NCI-H2107 (cell line): ENCODE measurements around the gene PLIN1.

Source experiments
- DNase-seq: peaks from one replicate; lab custom pipeline; 2025; lab: John Stamatoyannopoulos, UW

The PLIN1 gene

DNA sequence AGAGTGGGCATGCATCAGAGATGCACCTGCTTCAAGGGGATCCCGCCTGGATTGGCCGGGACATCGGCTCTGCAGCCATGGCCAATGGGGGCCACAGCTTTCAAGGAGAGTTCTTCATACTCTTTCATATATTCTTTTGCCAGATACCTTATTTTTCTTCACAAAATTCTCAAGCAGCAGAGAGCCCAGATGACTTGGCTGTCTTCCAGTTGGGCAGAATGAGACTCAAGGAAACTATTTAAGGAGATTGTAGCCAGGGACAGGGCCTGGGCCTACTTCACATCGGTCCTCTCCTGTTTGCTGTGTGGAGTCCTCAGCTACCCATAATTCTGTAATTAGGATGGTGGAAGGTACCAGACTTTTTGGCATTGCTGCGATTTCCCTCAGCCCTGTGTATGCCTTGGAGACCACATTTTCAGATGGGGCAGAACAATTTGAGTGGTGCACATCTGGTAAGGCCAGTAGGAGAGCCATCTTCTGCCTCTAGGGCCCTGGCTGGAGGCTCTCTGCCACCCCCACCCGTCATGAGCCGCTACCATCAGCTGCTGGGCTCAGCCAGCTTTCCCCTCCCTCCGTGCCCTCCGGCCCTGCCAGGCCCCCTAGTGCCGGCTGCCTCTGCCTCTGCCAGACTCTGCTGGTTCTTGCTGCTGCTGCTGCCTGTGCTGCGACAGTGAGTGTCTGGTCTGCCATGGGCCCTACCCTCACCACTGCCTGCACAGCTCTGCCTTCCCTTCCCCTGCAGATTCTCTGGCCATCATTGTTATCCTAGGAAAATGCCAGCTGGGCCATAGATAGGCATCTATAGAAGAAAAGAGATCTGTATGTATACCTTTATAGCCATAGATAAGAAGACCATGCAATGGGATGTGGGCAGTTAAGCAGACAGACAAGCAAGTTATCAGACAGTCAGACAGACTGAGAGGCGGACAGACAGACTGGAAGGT is 6.7 kb downstream of the PLIN1 start:
- DNase-seq: no peak

DNA sequence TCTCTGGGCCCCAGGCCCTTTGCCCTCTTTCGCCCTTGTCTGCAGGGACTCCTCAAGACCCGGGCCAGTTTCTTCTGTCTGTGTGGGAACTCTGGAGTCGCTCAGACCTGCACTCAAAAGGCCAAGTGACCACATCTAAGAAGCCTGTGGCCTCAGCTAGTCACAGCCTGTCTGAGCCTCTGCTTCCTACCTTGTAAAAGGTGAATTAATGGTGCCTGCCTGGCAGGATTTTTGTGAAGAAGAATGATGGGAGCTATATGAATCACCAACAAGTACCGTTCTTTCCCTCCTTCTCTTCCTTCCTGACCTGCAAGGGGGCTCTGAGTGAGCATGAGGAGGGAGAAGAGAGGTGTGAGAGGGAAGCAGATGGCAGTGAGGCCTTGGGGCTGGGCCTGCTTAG is 7.5 kb downstream of the PLIN1 start:
- no peak for DNase-seq

DNA sequence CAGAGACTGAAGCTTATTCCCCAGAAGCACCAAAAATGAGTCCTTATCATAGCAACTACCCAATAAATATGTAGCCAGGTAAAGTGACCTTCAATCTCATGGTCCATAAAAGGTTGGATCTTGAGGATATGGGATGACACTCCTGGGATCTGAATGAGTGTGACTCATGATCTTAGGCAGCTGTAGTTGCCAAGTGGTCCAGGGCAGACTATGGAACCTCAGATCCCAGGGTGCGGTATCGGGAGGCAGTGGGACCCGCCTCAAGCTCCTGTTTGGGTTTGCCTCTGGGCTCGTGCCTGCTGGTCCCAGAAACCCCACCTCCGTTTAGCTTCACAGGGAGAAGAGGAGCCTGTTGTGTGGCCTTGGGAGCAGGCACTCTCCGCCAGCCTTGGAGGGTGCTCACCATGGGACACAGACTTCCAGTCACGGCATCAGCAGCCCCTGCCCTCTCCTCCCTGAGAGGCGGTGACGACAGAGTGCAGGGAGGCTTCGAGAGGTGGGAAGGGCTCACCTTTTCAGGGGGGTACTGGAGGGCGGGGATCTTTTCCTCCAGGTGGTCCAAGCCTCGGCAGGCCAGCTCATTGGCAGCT is 8.1 kb downstream of the PLIN1 start:
- no peak for DNase-seq

DNA sequence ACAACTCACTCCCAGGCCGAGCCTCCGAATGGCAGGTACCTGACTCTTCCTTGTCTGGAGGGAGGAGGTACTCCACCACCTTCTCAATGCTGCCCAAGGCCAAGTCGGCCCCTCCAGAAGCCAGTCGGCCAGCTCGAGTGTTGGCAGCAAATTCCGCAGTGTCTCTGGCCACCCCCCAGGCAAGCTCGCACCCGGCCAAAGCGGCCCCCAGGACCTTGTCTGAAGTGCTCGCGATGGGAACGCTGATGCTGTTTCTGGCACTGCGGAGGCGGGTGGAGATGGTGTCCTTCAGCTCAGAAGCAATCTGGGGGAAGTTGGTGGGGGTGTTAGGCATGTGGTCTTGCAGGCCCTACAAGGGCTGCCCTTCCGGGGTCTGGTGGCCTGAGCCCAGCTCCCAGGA is 9.2 kb downstream of the PLIN1 start:
- no peak for DNase-seq

DNA sequence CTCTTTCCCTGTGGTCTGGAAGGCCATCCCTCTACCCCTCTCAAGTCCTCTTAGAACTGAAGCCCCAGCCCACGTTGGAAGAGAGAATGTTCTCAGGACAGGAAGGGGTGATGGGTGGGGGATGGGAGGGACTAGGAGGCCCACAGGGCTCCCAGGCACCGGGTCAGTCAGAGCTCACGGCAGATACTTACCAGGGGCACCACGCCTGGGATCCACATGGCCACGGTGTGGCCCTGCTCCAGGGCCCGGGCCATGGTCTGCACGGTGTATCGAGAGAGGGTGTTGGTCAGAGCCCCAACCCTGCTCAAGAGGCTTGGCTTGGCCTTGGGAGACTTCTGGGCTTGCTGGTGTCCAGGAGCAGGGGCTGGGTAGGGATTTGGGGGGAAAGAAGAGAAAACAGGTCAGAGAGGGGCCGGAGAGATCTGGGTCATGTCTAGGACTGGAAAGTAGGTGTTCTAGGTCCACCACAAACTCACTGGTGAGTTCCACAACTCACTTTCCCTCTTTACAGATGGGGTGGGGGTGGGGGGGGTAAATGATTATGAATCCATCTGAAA is 9.8 kb downstream of the PLIN1 start:
- DNase-seq: no peak

DNA sequence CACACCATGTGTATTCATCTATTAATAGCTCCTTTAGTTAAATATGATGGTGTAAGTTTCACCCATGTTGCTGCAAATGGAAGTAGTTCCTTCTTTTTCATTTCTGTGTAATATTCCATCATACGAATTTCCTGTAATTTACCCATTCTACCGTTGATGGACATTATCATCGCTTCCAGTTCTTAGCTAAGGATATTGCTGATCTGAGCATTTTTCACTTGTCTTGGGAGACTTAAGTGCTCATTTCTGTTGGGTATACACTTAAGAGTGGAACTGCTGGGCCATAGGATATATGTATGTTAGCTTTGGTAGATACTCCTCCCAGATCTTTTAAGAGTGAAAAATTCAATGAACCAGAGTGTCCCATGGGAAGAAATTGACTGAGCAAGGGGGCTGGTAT is 11.0 kb downstream of the PLIN1 start:
- DNase-seq: no peak

DNA sequence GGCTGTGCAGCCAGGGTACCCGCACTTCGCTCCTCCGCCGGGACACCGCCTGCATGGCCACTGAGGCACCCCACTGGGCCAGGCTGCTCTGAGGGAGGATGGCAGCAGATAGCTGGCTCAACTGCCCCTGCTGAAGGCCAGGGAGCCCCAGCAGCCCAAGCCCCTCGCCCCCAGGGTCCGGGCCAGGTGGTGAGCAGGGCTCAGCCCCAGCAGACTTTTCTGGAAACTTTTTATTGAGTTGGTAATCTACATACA is 11.5 kb downstream of the PLIN1 start:
- no peak for DNase-seq

DNA sequence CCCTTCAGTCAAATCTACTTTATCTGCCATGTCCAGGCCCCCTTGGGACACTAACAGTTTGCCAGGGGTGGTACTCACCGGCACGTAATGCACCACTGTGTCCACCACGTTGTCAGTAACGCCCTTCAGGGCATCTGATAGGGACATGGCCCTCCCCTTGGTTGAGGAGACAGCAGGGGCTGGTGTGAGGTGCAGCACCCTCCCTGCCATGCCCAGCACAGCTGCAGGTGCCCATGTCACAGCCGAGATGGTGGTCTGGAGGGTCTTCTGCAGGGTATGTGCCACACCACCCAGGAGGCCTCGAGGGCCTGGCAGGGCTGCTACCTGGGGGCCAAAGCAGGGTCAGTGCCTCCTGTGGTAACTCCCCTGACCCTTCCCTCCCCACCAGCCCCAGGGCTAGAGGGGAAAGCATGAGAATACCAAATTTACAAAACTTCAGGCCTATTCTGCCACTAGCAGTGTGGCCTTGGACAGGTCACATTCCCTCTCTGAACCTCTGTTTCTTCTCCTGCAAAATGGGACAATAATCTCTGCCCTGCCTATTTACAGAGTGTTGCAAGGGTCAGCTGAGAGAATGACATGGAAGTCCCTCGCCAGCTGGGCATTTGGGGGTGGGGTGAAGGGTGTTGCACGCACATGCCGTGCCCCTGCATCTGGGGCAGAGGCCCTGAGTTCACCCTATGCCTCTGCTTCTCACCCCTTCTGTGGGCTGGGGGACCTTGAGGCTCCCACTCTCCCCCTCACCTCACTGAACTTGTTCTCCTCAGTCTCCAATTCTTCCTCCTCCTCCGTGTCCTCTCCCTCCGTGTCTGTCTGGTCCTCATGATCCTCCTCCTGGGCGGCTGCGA is 12.1 kb downstream of the PLIN1 start:
- DNase-seq: no peak

DNA sequence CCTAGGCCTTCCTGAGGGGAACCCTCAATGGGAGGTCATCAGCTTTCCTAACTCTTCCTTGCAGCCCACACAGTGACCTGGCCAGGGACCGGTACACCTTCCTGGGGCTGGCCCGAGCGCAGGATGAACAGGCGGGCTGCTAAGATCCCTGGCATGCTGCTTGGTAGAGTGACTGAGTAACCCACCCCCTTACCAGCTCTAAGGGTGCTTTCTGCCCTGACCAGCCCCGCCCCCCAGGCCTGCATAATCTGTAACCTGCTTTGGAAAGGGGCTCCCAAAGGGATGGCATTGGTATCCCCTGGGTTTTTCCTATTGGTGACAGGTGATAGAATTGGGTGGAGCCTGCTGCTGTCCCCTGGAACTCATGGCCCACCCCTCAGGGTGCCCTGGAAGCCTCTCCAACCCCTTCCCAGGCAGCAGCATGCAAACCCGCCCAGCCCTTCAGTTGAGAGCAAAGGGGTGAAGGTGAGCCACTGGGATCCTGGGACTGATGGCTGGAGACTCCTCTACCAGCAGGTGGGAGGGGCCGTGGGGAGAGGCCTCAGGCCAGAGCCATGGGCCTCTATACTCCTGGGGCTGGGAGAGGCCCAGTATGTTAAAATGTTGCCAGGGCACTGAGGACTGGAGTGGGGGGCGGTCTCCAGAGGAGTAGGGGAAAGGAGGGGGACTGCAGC is 12.8 kb downstream of the PLIN1 start:
- DNase-seq: no peak

DNA sequence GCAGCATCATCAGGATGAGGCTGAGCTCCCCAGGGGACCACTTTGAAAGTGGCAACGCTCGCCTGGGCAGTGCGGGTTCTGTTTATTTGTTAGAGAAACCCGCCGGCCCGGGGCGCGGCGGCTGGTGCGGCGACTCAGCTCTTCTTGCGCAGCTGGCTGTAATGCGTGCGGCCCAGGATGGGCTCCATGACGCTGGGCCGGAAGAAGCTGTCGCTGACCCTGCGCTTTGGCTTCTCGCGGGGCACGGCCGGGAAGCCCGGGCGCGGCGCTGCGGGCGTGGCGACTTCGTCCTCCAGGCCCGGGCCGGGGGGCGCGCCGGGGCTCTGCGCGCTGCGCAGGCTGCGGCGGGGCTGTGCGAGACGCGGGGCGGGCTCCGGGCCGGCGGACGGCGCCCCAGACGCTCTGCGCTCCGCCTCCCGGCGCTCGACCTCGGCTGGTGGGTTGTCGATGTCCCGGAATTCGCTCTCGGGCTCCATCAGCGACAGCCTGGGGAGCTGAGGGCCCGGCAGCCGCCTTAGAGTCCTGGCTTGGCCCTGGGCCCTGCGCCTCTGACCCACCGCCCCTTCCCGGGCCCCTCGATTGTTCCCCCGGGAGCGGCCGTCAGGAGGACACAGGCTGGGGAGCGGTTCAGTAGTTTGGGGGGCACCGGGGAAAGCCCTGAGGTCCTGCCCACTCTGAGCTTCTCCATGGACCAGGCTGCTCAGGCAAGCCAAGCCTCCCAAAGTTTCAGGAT is 13.6 kb downstream of the PLIN1 start:
- no peak for DNase-seq

DNA sequence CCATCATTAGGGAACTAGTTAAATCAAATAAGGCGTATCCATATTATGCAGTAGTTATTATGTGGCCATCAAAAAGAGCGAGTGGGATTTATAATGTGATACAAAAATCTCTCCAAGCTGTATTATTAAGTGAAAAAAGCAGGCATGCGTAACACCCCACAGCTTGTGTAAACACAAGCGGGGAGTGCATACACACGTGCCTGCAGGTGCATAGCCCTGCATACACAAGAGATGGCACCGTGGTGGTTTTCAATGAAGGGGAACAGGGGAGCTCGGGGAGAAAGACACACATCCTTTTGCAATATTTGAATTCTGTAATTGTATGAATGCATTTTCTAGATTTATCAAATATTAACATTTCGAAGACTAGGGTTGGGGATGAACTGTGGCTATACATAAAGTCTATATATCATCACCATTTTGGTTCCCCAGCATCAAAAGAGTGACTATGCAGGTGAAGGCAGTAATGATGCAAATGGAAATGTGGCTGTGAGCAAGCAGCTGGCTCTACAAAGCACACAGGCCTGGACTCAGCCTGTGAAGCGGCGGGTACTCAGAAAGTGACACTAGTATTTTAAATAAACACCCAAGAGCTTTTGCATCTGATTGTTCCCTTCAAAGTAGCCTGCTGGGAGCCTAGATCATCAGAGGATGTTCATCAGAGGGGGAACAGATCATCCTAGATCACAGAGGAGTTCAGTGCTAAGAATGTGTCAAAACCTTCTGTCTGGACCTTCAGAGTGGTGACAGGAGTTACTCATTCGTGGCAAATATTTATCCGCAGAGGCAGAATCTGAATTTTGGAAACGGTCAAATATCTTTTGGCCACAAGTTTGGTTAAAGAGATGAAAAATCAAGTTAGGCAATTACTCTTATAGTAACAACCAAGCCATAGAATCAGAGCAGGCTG is 14.5 kb downstream of the PLIN1 start:
- no peak for DNase-seq

DNA sequence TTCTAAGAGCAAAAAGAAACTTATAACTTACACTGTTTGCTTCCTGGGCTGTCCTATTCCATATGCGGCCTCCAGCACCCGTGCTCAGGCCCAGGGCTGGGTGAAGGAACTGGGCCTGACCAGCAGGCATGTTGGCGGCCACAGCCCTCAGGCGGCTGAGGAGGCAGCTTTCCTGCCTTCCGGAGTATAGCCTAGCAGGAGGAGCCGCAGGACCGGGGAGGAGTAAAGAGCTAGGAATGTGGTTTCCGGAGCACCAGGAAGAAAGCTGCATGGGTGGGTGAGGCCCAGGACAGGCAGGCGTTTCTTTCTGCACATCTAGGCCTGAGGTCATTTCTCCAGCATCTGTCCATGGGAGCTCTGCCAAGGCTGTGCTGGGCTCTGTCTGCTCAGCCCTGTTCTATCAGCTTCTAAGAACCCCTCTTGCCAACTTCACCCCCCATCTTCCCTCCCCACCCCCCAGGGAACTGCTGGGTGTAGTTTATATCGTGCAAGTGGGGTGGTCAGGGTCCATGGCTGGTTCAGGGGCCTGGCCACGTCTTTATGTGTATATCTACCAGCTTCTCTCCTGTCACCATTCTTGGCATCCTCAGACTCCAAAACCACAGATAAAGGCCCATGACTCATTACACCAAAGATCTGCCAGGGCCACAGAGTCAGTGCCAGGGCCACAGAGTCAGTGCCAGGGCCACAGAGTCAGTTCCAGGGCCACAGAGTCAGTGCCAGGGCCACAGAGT is 16.1 kb downstream of the PLIN1 start:
- no peak for DNase-seq

DNA sequence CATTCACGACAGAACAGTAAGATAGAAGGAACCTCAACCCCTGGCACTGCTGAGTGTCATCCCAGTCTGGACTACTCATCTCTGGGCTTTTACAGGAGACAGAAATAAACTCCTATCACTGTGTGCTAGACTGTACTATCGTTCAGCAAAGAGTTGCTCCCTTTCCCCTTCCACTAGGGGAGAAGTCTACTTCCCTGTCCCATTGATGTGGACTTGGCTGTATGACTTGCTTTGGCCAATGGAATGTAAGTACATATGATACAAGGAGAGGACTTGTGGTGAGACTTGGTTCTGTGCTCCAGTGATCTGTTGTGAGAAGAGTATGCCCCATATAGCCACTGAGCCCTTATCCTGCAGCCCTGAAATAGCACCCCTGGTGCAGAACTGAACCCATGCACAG is 18.6 kb downstream of the PLIN1 start:
- DNase-seq: no peak

DNA sequence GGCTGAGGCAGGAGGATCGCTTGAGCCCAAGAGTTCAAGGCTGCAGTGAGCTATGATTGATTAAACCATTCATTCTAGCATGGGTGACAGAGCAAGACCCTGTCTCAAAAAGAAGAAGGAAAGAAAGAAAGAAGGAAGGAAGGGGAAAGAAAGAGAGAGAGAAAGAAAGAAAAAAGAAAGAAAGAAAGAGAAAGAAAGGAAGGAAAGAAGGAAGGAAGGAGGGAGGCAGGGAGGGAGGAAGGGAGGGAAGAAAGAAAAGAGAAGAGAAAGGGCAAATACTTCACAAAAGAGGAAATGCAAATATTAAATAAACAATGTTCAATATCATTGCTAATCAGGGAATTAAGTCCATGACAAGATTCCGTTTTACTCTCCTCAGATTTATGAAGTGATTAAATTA is 19.9 kb downstream of the PLIN1 start:
- no peak for DNase-seq

DNA sequence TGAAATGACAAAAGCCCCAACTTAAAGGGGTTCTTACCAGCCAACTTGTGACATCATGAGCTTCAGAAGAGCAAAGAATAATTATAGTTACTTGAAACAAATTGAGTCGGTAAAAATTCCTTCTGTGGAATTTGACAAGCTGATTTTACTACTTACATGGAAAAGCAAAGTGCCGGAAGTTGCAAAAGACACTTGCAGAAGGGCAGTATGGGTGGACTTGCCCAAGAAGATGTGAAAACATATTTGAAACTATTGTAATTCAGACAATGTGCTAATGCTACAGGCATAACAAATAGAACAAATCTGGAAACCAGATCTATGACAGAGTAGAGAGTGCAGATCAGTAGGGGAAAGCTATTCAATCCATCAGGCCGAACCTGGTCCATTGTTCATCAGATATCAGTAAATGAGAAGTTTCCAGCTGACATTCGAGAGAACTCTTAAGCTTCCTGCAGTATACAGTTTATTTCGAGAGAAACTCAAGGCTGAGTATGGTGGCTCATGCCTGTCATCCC is 21.4 kb downstream of the PLIN1 start:
- no peak for DNase-seq

DNA sequence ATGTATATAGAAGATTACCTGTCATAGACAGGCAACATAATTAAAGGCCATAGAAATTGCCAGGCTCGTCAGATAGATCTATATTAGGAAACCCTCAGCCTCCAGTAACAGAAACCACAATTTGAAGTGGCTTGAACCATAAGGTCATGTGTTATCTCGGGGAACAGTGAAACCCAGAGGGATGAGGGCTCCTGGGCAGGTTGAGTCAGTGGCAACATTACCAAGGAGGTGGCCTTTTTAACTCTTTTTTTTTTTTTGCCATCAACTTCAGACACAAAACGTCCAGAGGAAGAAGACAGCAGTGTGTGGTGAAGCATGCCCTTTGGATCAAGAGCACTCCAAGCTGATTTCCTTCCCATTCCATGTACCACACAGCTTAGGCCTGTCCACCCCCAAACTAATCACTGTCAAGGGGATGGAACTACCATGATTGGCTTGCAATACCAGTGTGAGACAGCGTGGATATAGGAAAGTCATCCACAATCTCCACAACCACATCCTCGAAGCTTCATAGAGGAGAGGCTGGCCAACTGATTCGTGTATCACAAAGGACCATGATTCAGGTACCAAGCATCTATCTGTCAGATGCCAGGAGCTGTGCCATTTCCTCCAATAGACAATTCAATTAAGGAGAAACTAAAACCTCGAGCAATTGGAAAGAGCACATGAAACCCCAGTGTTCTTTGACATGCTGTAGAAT is 22.9 kb downstream of the PLIN1 start:
- DNase-seq: no peak

DNA sequence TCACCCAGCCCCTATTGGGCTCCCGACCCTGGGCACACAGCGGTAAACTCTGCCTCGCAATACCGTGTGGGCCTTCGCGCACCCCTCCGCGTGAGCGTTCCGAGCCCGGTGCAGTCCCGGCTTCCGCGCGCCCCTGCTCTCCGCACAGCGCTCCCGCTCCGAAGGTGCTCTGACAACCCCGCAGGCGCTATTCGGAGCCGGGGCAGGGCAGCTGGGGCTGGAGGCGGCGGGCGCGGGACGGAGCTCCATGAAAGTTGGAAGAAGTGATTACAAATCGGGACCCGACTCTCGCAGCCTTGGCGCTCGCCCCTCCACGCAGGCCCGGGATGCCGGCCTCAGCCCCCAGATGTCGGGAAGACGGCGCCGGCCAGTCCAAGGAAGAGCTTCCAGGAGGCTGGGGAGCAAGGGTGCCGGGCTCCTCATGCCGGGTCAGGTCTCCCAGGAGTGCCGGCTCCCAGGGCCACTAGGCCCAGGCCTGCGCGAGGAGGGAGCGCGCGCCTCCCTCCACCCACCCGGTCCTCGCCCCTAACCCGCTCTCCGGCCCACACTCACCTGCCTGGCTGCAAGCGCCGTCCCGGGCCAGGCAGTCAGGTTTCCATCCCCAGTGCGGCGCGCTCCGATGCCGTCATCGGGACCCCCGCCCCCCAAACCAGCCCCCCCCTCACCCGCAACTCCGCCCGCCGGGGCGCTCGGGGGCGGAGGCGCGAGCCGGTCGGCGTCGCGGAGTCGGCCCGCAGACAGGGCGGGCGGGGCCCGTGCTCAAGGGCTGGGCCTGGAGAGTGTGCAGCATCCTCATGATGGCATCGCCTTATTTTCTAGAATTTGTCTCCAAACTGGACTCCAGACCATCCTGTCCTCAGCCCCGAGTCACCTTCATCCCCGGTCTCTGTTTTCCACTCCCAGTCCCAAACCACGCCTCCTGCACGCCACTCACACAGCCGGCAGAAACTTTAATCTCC is 24.0 kb downstream of the PLIN1 start, which contains the start of gene KIF7:
KIF7 (minus strand) TSS at position 621 of the 959 bp plus-strand sequence. CDS start 2,537 bp downstream, outside the sequence.
- DNase-seq: no peak
